Glomerular endothelial cell (primary cell): ENCODE results near the gene EDAR. TPM values are rescaled to one million over a fixed set of nuclear protein-coding genes. Genes with fewer than 3 reads are reported as not detected.

Experiments
- DNase-seq: peaks from one replicate; pipeline ENCODE4 v3.0.0-alpha.2; 2011; ENCODE audit warnings: low read depth, low spot score; ENCODE audit errors: extremely low read depth
- total RNA-seq: library from RNA; depleted of rRNA; stranded (reverse); fragments of >200 nt; gene quantifications from 2 replicates; pipeline ENCODE4 v1.2.3, GENCODE V29; 2015

The EDAR gene
- total RNA-seq, 1 donor from 2014 or later: not detected

DNA sequence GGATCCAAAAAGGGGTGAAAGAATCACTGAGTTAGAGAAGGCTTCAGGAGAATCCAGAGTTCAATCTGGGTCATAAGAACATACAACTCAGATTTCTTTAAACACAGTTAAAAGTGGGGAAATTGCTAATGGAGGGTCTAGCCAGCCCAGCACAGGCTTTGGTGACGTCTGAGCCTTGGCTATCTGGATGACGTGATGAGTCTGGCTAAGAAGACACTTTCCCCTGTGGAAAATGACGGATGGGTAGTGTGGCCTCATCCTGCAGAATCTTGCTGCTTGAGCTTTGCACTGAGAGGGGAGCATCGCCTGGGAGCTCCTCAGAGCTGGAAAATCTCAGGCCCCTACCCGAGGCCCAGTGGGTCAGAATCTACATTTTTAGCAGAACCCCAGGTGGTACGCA, 19.2 kb downstream of the EDAR start:
- no peak for DNase-seq

GRCh38 chr2:108968619-108969018, 20.4 kb downstream of the EDAR start:
- no peak for DNase-seq

GRCh38 chr2:108967757-108968156, 21.3 kb downstream of the EDAR start:
- DNase-seq: no peak

DNA sequence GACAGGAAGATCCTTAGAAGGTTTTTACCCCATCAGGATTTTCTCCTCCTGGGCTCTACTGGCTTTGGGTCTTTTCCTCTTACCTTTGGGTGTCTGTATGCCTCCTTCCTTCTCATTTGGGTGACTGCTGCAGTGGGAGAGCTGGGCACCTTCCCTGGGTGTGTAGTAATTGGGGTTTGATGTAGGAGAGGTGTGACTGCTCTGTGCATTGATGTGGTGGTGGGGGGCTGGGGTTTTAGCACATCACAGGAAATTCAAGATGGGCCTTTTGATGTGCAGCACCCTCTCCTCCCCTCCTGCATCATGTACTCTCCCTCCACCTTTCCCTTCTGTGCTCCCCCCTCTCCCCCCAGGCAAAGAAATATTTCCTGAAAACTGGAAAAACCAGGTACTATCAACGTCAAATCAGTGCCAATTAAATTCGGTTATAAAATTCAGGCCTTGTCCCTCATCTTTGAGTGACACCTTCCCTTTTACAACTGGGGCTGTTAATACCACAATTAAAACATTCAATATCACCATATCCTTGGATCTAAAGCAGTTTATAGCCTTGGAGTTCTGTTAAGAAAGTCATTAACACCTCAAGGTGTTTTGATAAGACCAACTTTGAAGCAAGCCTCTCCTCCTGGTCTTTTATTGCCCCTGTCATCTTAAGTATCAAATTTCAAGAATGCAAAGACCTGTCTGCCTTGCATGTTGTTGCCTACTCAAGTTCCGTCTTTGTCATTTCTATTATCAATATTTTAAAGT, 23.3 kb downstream of the EDAR start:
- no peak for DNase-seq

DNA sequence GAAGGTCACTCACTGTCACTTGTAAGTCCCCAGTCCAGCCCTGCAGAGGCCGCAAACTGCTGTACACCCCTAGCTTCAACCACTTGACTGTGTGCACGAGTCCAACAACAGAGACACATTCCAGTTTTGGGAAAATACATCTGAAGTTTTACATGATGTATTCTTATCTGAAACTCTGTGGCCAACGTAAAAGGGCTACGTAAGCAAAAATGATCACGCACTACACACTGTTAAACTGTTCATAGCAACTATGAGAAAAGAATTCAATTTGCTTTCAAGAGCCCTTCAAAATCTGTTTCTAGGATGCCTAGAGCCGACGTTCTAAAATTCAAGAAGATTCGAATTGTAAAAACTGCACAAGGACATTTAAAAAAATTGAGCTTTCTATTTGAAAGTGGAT, 26.0 kb downstream of the EDAR start:
- DNase-seq: no peak

- no peak for DNase-seq
Observed at GRCh38 chr2:108961796-108962195, 27.2 kb downstream of the EDAR start.

DNA sequence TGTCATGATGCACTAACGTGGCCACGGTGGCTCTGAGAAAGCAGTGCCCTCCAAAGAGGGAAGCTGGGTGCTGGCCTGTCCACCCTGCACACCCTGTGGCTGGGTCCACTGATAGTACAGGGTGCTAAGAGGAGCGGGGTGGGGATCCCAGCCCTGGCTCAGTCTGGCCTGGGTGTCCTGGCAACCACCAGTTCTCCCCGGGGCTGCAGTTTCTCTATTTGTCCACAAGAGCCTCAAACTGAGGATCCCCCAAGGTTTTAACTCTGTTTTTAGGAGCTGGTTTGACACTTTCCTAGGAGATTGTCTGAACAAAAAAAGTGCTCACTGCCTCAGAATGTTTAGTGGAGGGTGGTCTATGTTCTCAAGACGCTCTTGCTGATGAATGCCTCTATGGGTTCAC, 29.0 kb downstream of the EDAR start:
- no peak for DNase-seq

- DNase-seq: no peak
Observed at GRCh38 chr2:108959401-108959800, 29.6 kb downstream of the EDAR start.

DNA sequence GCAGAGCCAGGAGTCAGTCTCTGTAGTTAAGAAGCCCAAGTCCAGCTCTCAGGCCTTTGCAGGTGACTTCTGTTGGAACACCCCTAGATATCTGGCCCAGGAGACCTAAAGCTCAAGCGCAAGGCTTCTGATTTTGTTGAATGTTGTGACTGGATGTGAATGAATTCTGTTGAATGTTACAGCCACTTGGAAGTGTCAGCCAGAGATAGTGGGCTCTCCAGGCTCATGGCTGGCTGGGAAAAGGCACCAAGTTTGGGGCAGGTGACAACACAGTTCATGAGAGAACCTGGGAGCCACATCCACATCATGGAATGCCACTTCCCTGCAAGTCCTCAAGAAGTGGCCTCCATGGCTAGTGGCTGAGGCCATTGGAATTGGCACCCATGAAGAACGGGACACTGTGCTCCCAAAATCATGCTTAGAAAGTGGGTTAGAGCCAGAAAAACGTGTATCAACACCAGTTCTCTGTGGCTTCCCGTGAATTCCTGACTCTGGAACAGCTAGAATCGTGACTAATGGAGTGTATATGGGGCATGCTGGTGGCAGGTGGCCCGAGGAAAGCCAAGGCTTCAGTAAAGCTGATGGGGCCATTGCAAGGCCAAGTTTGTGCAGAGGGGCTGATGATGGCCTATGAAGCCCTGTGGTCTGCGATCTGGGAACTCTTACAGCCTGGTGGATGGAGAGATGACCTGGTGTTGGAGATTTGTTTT, 30.2 kb downstream of the EDAR start:
- no peak for DNase-seq

- no peak for DNase-seq
Observed at GRCh38 chr2:108958002-108958401, 31.0 kb downstream of the EDAR start.

DNA sequence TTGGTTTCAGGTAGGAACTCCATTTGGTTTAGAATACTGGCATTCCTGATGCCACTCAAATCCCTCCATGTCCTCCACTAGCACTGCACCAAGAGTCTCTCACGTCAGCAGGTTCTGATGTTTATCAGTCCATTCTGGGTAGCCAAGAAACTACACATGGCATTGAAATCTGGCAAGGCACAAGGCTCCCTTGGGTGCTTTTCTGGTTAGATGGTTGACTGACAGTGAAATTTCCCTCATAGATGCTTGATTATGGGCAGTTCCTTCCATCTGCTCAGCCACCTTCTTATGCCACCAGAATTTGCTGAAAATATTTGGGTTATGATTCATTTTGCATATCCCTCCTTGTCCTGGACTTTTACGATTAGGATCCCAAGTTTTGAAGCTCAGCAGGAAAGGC, 32.6 kb downstream of the EDAR start:
- DNase-seq: no peak

DNA sequence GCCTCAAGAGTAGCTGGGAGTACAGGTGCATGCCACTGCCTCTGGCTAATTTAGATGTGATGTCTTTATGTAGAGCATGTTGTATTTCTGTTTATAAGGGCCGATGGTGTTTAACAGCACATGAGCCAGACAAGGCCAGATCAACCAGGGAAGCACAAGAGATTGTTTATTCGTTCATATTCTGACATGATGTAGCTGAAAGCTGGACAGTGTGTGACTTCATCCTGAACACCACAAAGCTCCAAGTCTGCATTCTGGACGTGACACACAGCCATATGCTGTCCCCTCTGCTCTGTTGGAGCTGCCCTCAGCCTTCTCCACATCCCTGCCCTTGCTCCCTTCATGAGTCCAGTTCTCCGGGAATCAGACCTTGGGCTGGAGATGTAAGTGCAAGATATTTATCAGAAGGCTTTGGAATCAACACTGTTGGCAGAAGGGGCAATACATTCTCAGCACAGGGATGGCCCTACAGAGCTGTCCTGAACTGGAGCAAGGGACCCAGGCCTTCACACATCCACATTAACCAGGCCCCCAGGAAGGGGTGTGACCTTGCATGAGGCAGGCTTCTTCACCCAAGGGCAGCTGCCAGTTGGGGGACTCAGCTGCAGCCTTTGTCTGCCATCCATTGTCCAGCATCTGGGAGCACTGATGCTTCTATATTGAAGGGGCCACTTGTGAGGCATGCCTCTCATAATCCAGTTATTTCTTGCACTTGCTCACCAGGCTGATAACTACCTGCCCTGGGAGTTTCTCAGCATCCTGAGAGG, 38.5 kb downstream of the EDAR start:
- no peak for DNase-seq

DNA sequence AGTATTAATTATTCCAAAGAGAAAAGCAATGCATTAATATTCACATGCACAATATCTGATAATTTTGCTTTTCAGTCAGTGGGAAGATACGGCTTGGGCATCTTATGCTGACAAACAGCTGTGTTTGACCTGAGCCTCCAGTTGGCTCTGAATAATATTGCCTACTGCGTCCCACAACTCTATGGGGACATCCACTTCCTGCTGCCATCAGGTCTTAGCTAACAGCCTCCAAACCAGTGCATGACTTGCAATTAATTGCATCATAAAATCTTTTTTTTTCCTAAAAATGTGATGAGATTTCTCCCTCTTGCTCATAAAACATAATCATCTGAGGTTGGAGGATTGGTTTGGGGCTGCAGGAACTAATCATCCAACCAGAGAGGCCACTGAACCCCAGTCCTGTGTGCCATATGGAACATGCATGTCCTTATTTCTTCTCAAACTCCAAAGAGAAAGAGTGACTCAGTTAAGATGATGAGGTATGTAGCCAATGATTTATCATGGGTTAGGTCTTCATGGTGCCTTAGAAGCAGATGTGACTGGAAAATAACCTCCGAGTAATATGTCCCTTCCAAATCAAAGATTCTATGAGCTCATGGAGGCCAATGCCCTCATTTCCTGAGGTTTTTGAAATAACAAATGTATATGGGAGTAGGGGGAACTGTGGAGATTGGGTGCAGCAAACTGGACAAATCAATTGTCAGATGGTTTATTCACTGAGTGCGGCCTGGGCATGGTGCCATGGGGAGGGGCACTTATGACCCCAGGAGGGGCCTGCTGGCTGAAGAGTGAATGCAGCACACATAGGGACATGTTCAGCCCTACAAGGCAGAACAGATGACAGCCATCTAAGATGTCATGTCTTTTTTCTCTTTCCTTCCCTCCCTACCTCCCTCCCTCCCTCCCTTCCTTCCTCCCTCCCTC, 39.4 kb downstream of the EDAR start:
- no peak for DNase-seq

GRCh38 chr2:108947271-108947907, 41.6 kb downstream of the EDAR start:
- DNase-seq: no peak

DNA sequence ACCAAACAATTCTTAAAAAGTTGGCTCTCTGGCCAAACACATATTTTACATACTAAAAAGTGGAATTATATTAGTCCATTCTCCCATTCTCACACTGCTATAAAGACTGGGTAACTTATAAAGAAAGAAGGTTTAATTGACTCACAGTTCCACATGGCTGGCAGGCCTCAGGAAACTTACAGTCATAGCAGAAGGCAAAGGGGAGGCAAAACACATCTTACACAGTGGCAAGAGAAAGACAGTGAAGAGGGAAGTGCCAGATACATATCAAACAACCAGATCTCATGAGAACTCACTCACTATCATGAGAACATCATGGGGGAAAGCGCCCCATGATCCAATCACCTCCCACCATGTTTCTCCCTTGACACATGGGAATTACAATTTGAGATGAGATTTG, 42.6 kb downstream of the EDAR start:
- no peak for DNase-seq

GRCh38 chr2:108945969-108946368, 43.1 kb downstream of the EDAR start:
- no peak for DNase-seq

GRCh38 chr2:108944601-108945331, 44.3 kb downstream of the EDAR start:
- no peak for DNase-seq

DNA sequence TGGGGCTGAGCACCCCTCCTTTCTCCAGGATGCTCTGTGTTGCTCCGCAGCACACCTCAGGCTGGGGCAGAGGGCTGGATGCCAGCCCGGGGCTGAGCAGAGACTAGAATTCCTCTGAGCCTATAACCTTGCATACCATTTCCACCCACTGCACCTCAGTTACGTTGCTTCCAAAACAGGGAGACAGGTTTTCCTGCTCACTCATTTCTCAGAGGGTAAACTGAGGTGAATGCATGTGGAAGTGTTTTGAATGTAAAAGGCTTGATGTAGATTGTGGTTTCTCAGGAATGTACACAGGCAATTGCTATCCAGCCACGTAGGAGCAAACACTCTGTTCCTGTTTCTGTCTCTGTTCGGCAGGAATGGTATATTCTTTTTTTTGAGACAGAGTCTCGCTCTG, 45.3 kb downstream of the EDAR start:
- DNase-seq: no peak

GRCh38 chr2:108942888-108943287, 46.1 kb downstream of the EDAR start:
- DNase-seq: no peak
